ENCODE results near the gene S100A11.

The S100A11 gene

GRCh38 chr1:151997284-151997570 is 39.6 kb downstream of the S100A11 start:
- no peak for DNase-seq (ENCODE audit: low read depth in 1 of 2, low spot score in 1 of 2)
- H3K27ac ChIP-seq (replicated peaks) = no peak overlapping the region
- H3K4me3 ChIP-seq (replicated peaks; ENCODE audit: insufficient read depth, low read length) = no peak overlapping the region
- H3K27me3 ChIP-seq (ENCODE audit: insufficient read depth, poor library complexity, severe bottlenecking) = peaks cover 3% of the 10 kb centered on the region
- no peak for TF ChIP-seq GABPA (IDR thresholded peaks at IDR 0.05; ENCODE audit: low read depth)
- no peak for TF ChIP-seq POLR2AphosphoS5 (IDR thresholded peaks at IDR 0.05; ENCODE audit: low read depth)

- no peak for DNase-seq (ENCODE audit: low read depth in 1 of 2, low spot score in 1 of 2)
- no peak overlapping the region for H3K27ac ChIP-seq (replicated peaks)
Observed at GRCh38 chr1:151995774-151996173, 41.0 kb downstream of the S100A11 start.

GRCh38 chr1:151994956-151995355 is 41.8 kb downstream of the S100A11 start:
- DNase-seq (ENCODE audit: low read depth in 1 of 2, low spot score in 1 of 2) = no peak
- H3K27me3 ChIP-seq (ENCODE audit: insufficient read depth, poor library complexity, severe bottlenecking) = peaks cover 3% of the 10 kb centered on the region
- peak; percentile 60 for TF ChIP-seq REST (IDR thresholded peaks at IDR 0.05; ENCODE audit: insufficient replicate concordance, low read depth)
- TF ChIP-seq SPI1 (IDR thresholded peaks at IDR 0.05; ENCODE audit: borderline replicate concordance, low read depth) = no peak
- TF ChIP-seq CTCF (IDR thresholded peaks at IDR 0.05; ENCODE audit: insufficient read depth, low read length) = no peak
- no peak for TF ChIP-seq GABPA (IDR thresholded peaks at IDR 0.05; ENCODE audit: low read depth)
- H3K4me3 ChIP-seq (replicated peaks; ENCODE audit: insufficient read depth, low read length) = no peak overlapping the region
- no peak overlapping the region for H3K27ac ChIP-seq (replicated peaks)

More at GRCh38 chr1:151995774-151996173, 41.0 kb downstream of the S100A11 start:
- Histone ChIP-seq H3K4me3 (replicated peaks; ENCODE audit: insufficient read depth, low read length) (no peak overlapping the region), H3K27me3 (ENCODE audit: insufficient read depth, poor library complexity, severe bottlenecking) (peaks cover 3% of the 10 kb centered on the region)
- TF ChIP-seq CTCF (IDR thresholded peaks at IDR 0.05; ENCODE audit: insufficient read depth, low read length) = no peak

- DNase-seq (ENCODE audit: low read depth in 1 of 2, low spot score in 1 of 2) = peak in 1 of 2 experiments; percentile 28
- TF ChIP-seq SPI1 (IDR thresholded peaks at IDR 0.05; ENCODE audit: borderline replicate concordance, low read depth) = no peak
- TF ChIP-seq CTCF (IDR thresholded peaks at IDR 0.05; ENCODE audit: insufficient read depth, low read length) = no peak
- no peak for TF ChIP-seq REST (IDR thresholded peaks at IDR 0.05; ENCODE audit: insufficient replicate concordance, low read depth)
- TF ChIP-seq GABPA (IDR thresholded peaks at IDR 0.05; ENCODE audit: low read depth) = no peak
- no peak for TF ChIP-seq POLR2AphosphoS5 (IDR thresholded peaks at IDR 0.05; ENCODE audit: low read depth)
- Histone ChIP-seq H3K27ac (replicated peaks) (no peak within 1 kb of the TSS), H3K4me3 (replicated peaks; ENCODE audit: insufficient read depth, low read length) (peak within 1 kb of the TSS; percentile 59), H3K27me3 (ENCODE audit: insufficient read depth, poor library complexity, severe bottlenecking) (peaks cover 3% of the 10 kb centered on the region)
Observed at GRCh38 chr1:151993734-151994496, 42.9 kb downstream of the S100A11 start, which contains the start of gene S100A10. TSS of gene S100A10 (minus strand) at chr1:151993859. CDS start at chr1:151986230, 7,629 bp downstream.
